Activated CD8-positive, alpha-beta memory T cell treated with anti-CD3 and anti-CD28 coated beads, Interleukin-2, amount 50 U/mL, for 48 hours (primary cell): ENCODE results near the gene DCHS2.

Experiments used
- DNase-seq: peaks from one replicate; pipeline ENCODE4 v3.0.0-alpha.2; 2020

Gene DCHS2

GRCh38 chr4:154186035-154186434 is 305.6 kb downstream of the DCHS2 start:
- DNase-seq = no peak

GRCh38 chr4:154184238-154184637 is 307.4 kb downstream of the DCHS2 start:
- DNase-seq = no peak

- DNase-seq = no peak
These were observed 308.3 kb downstream of the DCHS2 start for GRCh38 chr4:154183264-154183663.
